GM12875 (cell line): ENCODE results near the gene NCK2.

Source experiments
- H3K4me3 ChIP-seq: one replicate; pipeline ENCODE4 v1.5.1; 2011; ENCODE audit warnings: low read depth, low read length, control low read depth
- TF ChIP-seq, protein P1 (sequence below): IDR thresholded peaks from 2 replicates; pipeline ENCODE4 v1.5.1; 2011; ENCODE audit warnings: low read depth, mild to moderate bottlenecking, control low read depth, inconsistent platforms, low read length, moderate library complexity, borderline replicate concordance; ENCODE audit not compliant: insufficient read depth

The NCK2 gene

DNA sequence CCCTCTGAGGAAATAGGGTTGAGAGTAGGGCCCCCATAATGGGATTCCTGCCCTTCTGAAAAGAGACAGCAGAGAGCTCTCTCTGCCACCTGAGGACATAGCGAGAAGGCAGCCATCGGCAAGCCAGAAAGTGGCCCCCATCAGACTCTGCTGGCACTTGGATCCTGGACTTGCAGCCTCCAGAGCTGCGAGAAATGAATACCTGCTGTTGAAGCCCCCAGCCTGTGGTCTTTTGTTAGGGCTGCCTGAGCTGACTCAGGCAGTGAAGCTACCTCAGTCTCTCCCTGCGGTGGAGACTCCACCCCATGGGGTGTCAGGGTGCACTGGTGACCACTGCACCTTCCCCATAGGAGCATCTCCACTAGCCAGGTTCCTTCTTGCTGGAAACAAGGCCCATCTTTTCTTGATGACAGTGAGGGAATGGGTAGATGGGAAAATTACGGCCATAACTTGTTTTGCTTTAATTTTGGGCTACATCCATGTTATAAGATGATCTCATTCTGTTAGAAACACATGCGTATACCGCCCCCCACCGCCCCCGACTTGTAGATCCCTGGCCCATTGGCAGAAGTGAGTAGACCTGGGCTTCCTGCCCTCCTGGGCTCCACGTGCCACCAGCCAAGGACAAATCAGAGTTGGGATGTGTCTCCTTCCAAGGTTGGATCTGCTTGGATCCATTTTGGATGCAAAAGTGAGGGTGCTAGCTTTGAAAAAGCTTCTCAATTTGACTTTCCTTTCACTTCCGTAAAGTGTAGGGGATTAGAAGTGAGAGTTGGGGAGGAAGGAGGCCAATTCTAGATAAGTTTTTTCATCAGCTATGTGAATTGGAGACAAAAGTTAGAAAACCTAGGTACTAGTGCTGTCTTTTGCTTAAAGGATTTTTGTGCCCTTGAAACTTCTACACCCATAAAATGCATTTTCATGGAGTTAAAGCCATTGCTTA, 42.9 kb downstream of the NCK2 start:
- no peak overlapping the region for H3K4me3 ChIP-seq
- TF ChIP-seq, protein P1, sequence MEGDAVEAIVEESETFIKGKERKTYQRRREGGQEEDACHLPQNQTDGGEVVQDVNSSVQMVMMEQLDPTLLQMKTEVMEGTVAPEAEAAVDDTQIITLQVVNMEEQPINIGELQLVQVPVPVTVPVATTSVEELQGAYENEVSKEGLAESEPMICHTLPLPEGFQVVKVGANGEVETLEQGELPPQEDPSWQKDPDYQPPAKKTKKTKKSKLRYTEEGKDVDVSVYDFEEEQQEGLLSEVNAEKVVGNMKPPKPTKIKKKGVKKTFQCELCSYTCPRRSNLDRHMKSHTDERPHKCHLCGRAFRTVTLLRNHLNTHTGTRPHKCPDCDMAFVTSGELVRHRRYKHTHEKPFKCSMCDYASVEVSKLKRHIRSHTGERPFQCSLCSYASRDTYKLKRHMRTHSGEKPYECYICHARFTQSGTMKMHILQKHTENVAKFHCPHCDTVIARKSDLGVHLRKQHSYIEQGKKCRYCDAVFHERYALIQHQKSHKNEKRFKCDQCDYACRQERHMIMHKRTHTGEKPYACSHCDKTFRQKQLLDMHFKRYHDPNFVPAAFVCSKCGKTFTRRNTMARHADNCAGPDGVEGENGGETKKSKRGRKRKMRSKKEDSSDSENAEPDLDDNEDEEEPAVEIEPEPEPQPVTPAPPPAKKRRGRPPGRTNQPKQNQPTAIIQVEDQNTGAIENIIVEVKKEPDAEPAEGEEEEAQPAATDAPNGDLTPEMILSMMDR, result peak; percentile 47; the same call in 1 of the 2 replicates

DNA sequence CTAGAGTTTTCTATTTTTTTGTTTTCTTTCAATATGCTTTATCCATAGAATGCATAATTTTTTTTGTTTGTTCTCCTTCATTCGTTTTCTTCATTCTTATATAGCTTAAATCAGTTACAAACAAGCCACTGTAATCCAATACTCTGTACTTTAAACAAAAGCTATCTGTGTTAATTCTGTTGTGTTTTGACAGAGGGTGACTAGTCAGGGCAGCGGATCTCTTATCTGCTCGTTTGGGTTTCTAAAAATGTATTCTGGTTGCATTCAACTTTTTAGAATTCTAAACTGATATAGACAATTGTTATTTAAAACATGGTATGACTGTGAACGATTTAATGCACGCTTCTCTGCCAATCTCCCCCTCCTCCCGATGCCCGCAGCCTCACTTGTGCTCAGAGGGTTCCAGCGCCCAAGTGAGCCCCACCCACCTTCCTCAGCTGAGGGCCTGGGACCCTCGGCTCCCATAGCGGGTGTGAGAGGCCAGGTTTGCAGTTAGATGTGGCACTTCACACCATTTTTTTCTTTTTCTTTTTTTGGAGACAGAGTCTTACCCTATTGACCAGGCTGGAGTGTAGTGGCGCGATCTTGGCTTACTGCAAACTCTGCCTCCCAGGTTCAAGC, 44.1 kb downstream of the NCK2 start:
- TF ChIP-seq, protein P1, result no peak
- H3K4me3 ChIP-seq, result no peak overlapping the region

- H3K4me3 ChIP-seq, result no peak overlapping the region
- TF ChIP-seq, protein P1, result peak; percentile 50; the same call in 1 of the 2 replicates
Observed at GRCh38 chr2:105789745-105790460, 45.2 kb downstream of the NCK2 start.

GRCh38 chr2:105790461-105791149, 45.9 kb downstream of the NCK2 start:
- TF ChIP-seq, protein P1, result no peak
- no peak overlapping the region for H3K4me3 ChIP-seq

GRCh38 chr2:105791229-105791628, 46.5 kb downstream of the NCK2 start:
- no peak overlapping the region for H3K4me3 ChIP-seq
- TF ChIP-seq, protein P1, result no peak

GRCh38 chr2:105792561-105792960, 47.8 kb downstream of the NCK2 start:
- TF ChIP-seq, protein P1, result no peak
- H3K4me3 ChIP-seq, result no peak overlapping the region
